Endothelial cell of umbilical vein (primary cell): ENCODE results near the gene CCDC81. TPM values are rescaled to one million over a fixed set of nuclear protein-coding genes. Genes with fewer than 3 reads are reported as not detected.

Experiments used
- BruUV-seq: library from RNA; stranded (reverse); fragments of 400-500 nt; replicated peaks from 2 replicates; lab custom pipeline; 2021; lab: Mats Ljungman, UMichigan
- CTCF ChIA-PET: fragments of 300-600, 350-600 bp; sonication (Branson Sonifier 250); formaldehyde crosslinking; loops from one replicate; lab custom pipeline; 2021; ENCODE audit warnings: antibody characterized with exemption, inconsistent platforms; lab: Charles Lee
- POLR2A ChIA-PET: fragments of 300-600, 350-600 bp; sonication (Branson Sonifier 250); formaldehyde crosslinking; loops from one replicate; lab custom pipeline; 2021; ENCODE audit warnings: antibody characterized with exemption, inconsistent platforms; lab: Charles Lee
- DNase-seq: peaks from one replicate; pipeline ENCODE4 v3.0.0-alpha.2; 2011; ENCODE audit warnings: low read depth, low spot score
- FAIRE-seq: peaks from 2 replicates; lab custom pipeline; 2011; peaks lifted over from hg19 to GRCh38; lab: Jason Lieb, UNC
- H2AFZ ChIP-seq: 2 replicates; pipeline ENCODE4 v1.6.0; 2012; ENCODE audit warnings: low read depth, low read length, control low read depth, inconsistent platforms
- H3K27ac ChIP-seq: 2 replicates; pipeline ENCODE4 v1.5.1; 2011; ENCODE audit warnings: low read depth, mild to moderate bottlenecking, control low read depth, low read length, moderate library complexity; ENCODE audit not compliant: insufficient read depth
- H3K27me3 ChIP-seq, 2 experiments: 2 replicates each; pipeline versions ENCODE4 v1.6.0 to v1.6.1; 2011; ENCODE audit warnings: low read length in 2 of 2, mixed read lengths in 1 of 2; ENCODE audit not compliant: control insufficient read depth in 2 of 2, insufficient read depth in 2 of 2
- H3K36me3 ChIP-seq, 2 experiments: 2 replicates in 1 of 2; 3 replicates in 1 of 2; pipeline ENCODE4 v1.5.1; 2011; ENCODE audit warnings: low read length in 2 of 2, mild to moderate bottlenecking in 1 of 2, moderate library complexity in 1 of 2; ENCODE audit not compliant: control insufficient read depth in 2 of 2, insufficient read depth in 2 of 2; ENCODE audit errors: extremely low read depth in 1 of 2
- H3K4me1 ChIP-seq: 3 replicates; pipeline ENCODE4 v1.5.1; 2011; ENCODE audit warnings: mild to moderate bottlenecking, low read length; ENCODE audit not compliant: control insufficient read depth, insufficient read depth; ENCODE audit errors: extremely low read depth
- H3K4me2 ChIP-seq: 2 replicates; pipeline ENCODE4 v1.6.1; 2011; ENCODE audit warnings: low read length, control low read depth, mixed read lengths; ENCODE audit not compliant: insufficient read depth
- H3K4me3 ChIP-seq, 3 experiments: fragments of 200-600 bp in 1 of 3; sonication (generic), shearing (Covaris generic) in 1 of 3; replicated peaks in 1 of 3; 2 replicates each; pipeline ENCODE4 v1.5.1; 2011 to 2016; ENCODE audit warnings: control low read depth in 3 of 3, low read length in 3 of 3, mild to moderate bottlenecking in 2 of 3, inconsistent platforms in 1 of 3, low read depth in 1 of 3, moderate library complexity in 1 of 3; ENCODE audit not compliant: insufficient read depth in 1 of 3
- H3K79me2 ChIP-seq: 2 replicates; pipeline ENCODE4 v1.6.0; 2012; ENCODE audit warnings: low read length, inconsistent platforms; ENCODE audit not compliant: control insufficient read depth, insufficient read depth
- H3K9ac ChIP-seq: replicated peaks from 2 replicates; pipeline ENCODE3; 2011; ENCODE audit warnings: low read length, control low read depth; ENCODE audit not compliant: insufficient read depth; ENCODE audit errors: extremely low read depth
- H3K9me1 ChIP-seq: replicated peaks from 3 replicates; pipeline ENCODE4 v1.6.0; 2011; ENCODE audit warnings: mild to moderate bottlenecking, low read length; ENCODE audit not compliant: control insufficient read depth, insufficient read depth; ENCODE audit errors: extremely low read depth
- H3K9me3 ChIP-seq: replicated peaks from 2 replicates; pipeline ENCODE4 v1.5.1; 2012; ENCODE audit warnings: low read length, inconsistent platforms; ENCODE audit not compliant: control insufficient read depth, insufficient read depth
- H4K20me1 ChIP-seq: replicated peaks from 2 replicates; pipeline ENCODE3; 2011; ENCODE audit warnings: mild to moderate bottlenecking, low read length; ENCODE audit not compliant: control insufficient read depth, insufficient read depth; ENCODE audit errors: extremely low read depth
- MAX ChIP-seq: IDR thresholded peaks from 2 replicates; pipeline ENCODE4 v1.6.1; 2011; ENCODE audit not compliant: insufficient read depth, insufficient read length
- dilution Hi-C: fragments of 300-500 bp; cut with MboI; formaldehyde crosslinking; loops from one replicate; pipeline ENCODE4 v1.15.0; 2019; ENCODE audit warnings: low sequenced_read_pairs; ENCODE audit not compliant: extremely low pct_ligation_motif_present
- intact Hi-C: fragments of 100-400 bp; cut with micrococcal nuclease; formaldehyde crosslinking; loops from one replicate; pipeline ENCODE4 v1.10.0; 2022
- polyA plus RNA-seq, 4 experiments: library from polyadenylated mRNA; depleted of rRNA in 3 of 4; stranded (reverse) in 3 of 4; unstranded in 1 of 4; fragments of >200 nt; gene quantifications; 2 replicates each; pipeline versions ENCODE4 v1.2.1 to v1.2.3, GENCODE V29; 2011 to 2012; ENCODE audit warnings: missing spikeins in 1 of 4
- total RNA-seq: library from RNA; stranded (reverse); gene quantifications from 2 replicates; pipeline ENCODE4 v1.2.3, GENCODE V29; 2021
- TF ChIP-seq, protein P1 (sequence below), 2 donors: IDR thresholded peaks; 1 replicate in 1 of 2; 2 replicates in 1 of 2; pipeline ENCODE4 v1.5.1; 2011; ENCODE audit warnings: low read length in 2 of 2, mild to moderate bottlenecking in 2 of 2, moderate library complexity in 2 of 2, control low read depth in 1 of 2, inconsistent platforms in 1 of 2, low read depth in 1 of 2; ENCODE audit not compliant: insufficient read depth in 1 of 2; ENCODE audit errors: extremely low read depth in 1 of 2

CCDC81 gene
- total and polyA plus RNA-seq, 2 donors (not counting 3 experiments of a cell fraction or from before 2014, with no cell fraction given): 0.57 to 1.1 TPM

DNA sequence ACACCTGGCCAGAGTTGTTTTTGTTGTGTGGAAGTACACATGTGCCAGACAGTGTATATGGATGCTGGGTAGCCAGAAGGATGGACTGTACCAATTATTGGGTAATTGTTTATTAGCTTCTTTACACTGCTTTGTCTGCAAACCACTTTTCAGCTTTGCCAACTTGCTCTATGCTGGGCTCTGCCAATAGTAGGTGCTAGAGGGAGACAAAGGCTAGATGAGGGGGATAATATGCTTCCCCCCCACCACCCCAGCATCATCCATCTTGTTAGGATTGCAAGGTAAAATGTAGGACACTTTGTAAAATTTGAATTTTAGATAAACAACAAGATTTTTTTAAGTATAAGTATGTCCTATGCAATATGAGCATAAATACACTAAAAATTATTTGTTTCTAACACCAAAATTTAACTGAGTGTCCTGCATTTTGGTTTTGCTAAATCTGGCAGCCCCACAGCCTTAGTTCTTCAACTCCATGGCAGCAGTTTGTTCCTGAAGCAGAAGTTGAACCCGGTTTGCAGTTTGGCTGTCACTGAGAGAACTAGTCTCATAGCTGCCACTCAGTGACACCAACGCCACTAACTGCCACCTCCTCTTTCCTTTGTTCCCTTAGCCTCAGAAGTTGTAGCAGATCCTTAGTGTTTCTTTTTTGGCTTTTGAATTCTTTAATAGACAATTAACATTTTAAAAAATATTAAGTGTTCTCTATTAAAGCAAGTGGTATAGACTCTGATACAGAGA, 78.8 kb downstream of the CCDC81 start:
- H3K4me1 ChIP-seq: peaks cover 27% of the 10 kb centered on the region
- DNase-seq (no peak), FAIRE-seq (no peak)
- no peak overlapping the region for H2AFZ ChIP-seq
- H4K20me1 ChIP-seq: no peaks in the 10 kb centered on the region
- POLR2A ChIA-PET: no interaction called here
- no peak overlapping the region for H3K4me3 ChIP-seq
- H3K36me3 ChIP-seq: no peaks in the 10 kb centered on the region
- H3K9me1 ChIP-seq: no peaks in the 10 kb centered on the region
- H3K79me2 ChIP-seq: no peaks in the 10 kb centered on the region
- dilution Hi-C loops (no loop called here), intact Hi-C loops (no loop called here)
- TF ChIP-seq MAX: no peak
- TF ChIP-seq, protein P1, sequence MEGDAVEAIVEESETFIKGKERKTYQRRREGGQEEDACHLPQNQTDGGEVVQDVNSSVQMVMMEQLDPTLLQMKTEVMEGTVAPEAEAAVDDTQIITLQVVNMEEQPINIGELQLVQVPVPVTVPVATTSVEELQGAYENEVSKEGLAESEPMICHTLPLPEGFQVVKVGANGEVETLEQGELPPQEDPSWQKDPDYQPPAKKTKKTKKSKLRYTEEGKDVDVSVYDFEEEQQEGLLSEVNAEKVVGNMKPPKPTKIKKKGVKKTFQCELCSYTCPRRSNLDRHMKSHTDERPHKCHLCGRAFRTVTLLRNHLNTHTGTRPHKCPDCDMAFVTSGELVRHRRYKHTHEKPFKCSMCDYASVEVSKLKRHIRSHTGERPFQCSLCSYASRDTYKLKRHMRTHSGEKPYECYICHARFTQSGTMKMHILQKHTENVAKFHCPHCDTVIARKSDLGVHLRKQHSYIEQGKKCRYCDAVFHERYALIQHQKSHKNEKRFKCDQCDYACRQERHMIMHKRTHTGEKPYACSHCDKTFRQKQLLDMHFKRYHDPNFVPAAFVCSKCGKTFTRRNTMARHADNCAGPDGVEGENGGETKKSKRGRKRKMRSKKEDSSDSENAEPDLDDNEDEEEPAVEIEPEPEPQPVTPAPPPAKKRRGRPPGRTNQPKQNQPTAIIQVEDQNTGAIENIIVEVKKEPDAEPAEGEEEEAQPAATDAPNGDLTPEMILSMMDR (IDR thresholded peaks at IDR 0.05; ENCODE audit: extremely low read depth in 1 of 2, insufficient read depth in 1 of 2, low read depth in 1 of 2, low read length in 2 of 2): peak in 1 of 2 donors; percentile 3
- H3K9ac ChIP-seq: no peak overlapping the region
- H3K4me2 ChIP-seq: no peak overlapping the region
- BruUV-seq: no TSS peak
- no peak overlapping the region for H3K27ac ChIP-seq
- no peaks in the 10 kb centered on the region for H3K9me3 ChIP-seq
- H3K27me3 ChIP-seq: no peaks in the 10 kb centered on the region
- CTCF ChIA-PET: interaction anchor here (1.0 to 7.0 kb wide), 7 partner anchors 79 to 599 kb away, joined by 3 to 55 read pairs (median 5); partner anchors contain the start of gene CCDC83
